ENCODE measurements around the gene CTF1. TPM values are rescaled to one million over a fixed set of nuclear protein-coding genes. Genes with fewer than 3 reads are reported as not detected.

CTF1 gene
- total and polyA plus RNA-seq, 5 donors: 7.4 to 13.1 (median 9.6) TPM

DNA sequence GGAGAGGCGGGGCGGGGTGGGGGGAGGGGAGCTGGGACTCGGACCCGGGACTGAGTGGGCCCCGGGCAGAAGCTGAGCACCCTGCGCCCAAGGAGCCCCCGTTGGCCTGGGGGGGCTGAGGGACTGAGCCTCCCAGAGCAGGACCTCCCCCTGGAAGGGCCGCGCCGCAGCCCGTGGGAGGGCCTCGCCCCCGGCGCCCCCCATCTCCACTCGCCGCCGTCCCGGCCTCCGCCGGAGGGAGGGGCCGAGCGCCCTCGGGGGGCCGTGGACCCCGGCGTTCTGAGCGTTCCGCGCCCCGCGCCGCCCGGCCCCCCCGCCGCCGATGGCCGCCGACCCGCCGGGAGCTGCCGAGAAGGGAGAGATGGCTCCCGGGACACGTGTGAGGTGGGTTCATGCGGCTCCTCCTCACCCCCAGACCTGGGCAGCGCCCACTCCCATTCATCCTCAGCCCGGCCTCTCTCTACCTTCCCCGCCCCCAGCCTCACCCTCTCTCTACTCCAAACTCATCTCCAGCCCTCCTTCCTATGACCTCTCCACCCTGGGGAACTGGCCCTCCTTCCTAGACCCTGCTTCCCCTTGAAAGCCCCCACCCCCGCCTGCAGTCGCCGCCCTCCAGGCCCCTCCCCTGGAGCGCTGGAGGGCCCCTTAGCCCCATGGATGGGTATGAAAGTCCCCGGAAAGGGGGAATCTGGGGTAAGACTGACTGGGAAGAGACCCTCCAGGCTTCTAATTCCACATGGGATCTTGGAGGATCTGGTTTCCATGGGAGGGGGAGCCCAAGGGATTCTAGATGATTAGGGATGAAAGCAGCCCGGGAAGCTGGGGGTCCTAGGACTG lies 27.9 kb downstream of the CTF1 start:
- Histone ChIP-seq H3K27me3 (ENCODE audit: control insufficient read depth, insufficient read depth) (no peaks in the 10 kb centered on the region), H3K9me3 (ENCODE audit: control insufficient read depth, low read length) (no peaks in the 10 kb centered on the region), H3K4me3 (ENCODE audit: low read length) (peak overlapping the region; percentile 95), H3K4me1 (ENCODE audit: control insufficient read depth, insufficient read depth, low read length) (no peaks in the 10 kb centered on the region), H3K27ac (ENCODE audit: low read length) (peak overlapping the region; percentile 16)
- 3% methylated on average over 50 of the region's 53 CpGs for WGBS
- intact Hi-C loops (cut with DNase I): loop anchor here in 2 of 4 donors (5.0 to 10.0 kb wide), 2 partner anchors 79 to 82 kb away; no protein-coding TSS in a partner anchor
- ATAC-seq: no peak
- DNase-seq: peak in 2 of 3 donors; percentile 75 to 84

DNA sequence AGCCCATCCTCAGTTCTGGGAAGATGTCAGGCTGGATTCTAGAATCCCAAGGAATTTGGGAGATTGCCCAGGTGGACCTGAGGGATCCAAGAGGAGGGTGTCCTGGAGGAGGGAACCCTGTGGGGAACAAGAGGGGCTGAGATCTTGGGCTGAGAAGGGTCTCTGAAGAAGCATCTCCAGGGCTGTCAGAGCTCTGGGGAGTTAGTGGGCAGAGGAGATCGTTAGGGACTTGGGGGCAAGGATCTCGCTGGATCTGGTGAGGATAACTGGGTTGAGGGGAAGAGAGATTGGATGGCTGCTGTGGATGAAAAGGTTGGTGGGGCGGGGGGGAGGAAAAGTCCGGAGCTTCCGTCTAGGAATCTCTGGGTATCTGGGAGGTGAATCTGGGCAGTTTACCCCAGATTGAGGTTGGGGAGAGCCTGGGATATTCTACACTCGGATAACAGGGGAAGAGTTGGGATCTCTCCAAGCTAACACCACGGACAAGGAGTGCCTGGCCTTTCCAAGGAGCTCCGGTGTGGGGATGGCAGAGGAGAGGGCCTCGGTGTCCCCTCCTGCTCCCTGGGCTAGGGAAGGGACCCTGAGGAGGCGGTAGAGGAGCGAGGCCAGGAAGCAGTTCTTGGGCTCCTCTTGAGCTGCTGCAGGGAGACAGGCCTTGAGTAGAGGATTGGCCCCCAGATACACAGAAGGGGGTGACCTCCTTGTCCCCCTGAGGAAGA lies 28.7 kb downstream of the CTF1 start:
- DNase-seq (peak in 1 of 3 donors; percentile 46), ATAC-seq (no peak)
- intact Hi-C loops (cut with DNase I): loop anchor here in 2 of 4 donors (5.0 to 10.0 kb wide), 2 partner anchors 80 to 83 kb away; no protein-coding TSS in a partner anchor
- Histone ChIP-seq H3K9me3 (ENCODE audit: control insufficient read depth, low read length) (no peaks in the 10 kb centered on the region), H3K27ac (ENCODE audit: low read length) (no peak overlapping the region), H3K4me1 (ENCODE audit: control insufficient read depth, insufficient read depth, low read length) (no peaks in the 10 kb centered on the region), H3K27me3 (ENCODE audit: control insufficient read depth, insufficient read depth) (no peaks in the 10 kb centered on the region), H3K4me3 (ENCODE audit: low read length) (no peak overlapping the region)
- 62% methylated on average over 11 of the region's 11 CpGs for WGBS

DNA sequence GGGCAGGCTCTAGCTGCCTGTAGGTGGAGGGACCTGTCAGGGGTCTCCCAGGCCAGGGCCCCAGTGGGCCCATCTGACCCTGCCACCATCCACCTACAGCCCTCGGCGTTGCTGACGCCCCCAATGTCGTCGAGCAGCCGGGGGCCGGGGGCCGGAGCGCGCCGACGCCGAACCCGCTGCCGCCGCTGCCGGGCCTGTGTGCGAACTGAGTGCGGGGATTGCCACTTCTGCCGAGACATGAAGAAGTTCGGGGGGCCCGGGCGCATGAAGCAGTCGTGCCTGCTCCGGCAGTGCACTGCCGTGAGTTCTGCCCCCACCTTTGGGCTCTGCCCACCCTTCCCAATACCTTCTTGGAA lies 29.2 kb downstream of the CTF1 start:
- 90% methylated on average over 26 of the region's 26 CpGs for WGBS
- no peaks in the 10 kb centered on the region for H3K9me3 ChIP-seq (ENCODE audit: control insufficient read depth, low read length)
- no peaks in the 10 kb centered on the region for H3K4me1 ChIP-seq (ENCODE audit: control insufficient read depth, insufficient read depth, low read length)
- H3K27ac ChIP-seq (ENCODE audit: low read length): no peak overlapping the region
- DNase-seq: peak in 2 of 3 donors; percentile 52 to 68
- H3K27me3 ChIP-seq (ENCODE audit: control insufficient read depth, insufficient read depth): no peaks in the 10 kb centered on the region
- no peak for ATAC-seq
- H3K4me3 ChIP-seq (ENCODE audit: low read length): no peak overlapping the region
- intact Hi-C loops (cut with DNase I): loop anchor here in 1 of 4 donors (10.0 kb wide), 1 partner anchor 81 kb away; no protein-coding TSS in a partner anchor

DNA sequence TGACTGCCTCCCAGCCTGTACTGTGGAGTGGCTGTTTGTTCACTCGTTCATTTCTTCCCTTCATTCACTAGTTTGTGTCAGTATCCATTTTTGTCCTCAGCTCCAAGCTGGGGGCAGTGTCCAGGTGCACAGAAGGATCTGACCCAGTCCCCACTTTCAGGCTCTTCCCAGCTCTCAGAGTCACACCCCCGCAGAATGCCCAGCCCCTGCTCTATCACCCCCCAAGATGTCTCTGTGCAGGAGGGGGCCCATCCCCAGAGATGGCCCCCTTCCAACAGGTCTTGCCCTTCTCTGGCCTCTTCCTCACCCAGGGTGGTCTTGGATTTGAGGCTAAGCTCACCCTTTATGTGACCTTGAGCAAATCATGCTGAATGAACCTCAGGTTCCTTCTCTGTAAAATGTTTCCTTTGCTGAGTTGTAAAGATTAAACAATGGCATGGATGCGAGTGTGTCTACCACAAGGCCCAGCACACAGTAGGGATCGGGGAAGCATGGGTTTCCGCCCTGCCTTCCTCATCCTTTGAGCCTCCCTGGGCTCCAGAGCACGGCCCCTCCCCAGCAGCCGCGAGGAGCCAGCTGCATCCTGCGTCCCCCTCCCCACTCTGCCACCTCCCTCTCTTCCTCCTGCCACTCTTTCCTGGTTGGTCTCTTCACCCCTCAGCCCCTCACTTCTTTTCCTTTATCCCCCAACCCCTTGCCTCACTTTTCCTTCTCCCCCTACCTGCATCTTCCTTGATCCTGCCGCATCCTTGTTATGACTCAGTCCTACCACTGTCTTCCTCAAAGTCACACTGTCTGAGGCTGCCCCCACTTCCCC lies 29.8 kb downstream of the CTF1 start:
- intact Hi-C loops (cut with DNase I): loop anchor here in 1 of 4 donors (10.0 kb wide), 1 partner anchor 81 kb away; no protein-coding TSS in a partner anchor
- 63% methylated on average over 10 of the region's 10 CpGs for WGBS
- Histone ChIP-seq H3K4me3 (ENCODE audit: low read length) (no peak overlapping the region), H3K27me3 (ENCODE audit: control insufficient read depth, insufficient read depth) (no peaks in the 10 kb centered on the region), H3K4me1 (ENCODE audit: control insufficient read depth, insufficient read depth, low read length) (no peaks in the 10 kb centered on the region), H3K9me3 (ENCODE audit: control insufficient read depth, low read length) (no peaks in the 10 kb centered on the region), H3K27ac (ENCODE audit: low read length) (no peak overlapping the region)
- ATAC-seq: no peak
- peak in 2 of 3 donors; percentile 45 to 54 for DNase-seq

DNA sequence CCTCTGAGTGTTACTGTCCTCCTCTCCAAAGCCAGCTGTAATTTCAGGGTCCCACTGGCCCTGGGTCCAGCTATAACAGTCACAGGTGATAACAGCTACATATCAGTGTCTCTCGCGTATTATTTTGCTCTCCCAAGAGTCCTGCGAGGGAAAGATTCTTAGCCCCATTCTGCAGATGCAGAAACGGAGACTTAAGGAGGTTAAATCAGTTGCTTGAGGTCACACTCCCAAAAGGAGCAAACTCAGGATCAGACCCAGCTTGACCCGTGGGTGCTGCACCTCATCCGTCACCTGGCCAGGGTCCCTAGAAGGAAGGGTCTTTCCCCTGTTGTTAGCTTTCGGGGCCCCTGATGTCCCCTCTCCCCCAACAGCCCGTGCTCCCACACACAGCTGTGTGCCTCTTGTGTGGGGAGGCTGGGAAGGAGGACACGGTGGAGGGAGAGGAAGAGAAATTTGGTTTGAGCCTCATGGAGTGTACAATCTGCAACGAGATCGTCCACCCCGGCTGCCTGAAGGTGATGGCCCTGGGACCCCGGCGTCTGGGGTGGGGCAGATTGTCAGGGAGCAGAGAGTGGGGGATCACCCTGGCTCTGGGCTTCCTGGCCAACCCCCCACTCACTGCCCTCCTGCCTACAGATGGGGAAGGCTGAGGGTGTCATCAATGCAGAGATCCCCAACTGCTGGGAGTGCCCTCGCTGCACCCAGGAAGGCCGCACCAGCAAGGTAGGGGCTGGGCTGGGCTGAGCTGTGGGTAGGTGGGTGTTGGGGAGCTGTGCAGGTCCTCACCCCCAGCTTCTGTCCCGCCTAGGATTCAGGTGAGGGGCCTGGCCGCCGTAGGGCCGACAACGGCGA lies 30.7 kb downstream of the CTF1 start:
- Histone ChIP-seq H3K27ac (ENCODE audit: low read length) (no peak overlapping the region), H3K27me3 (ENCODE audit: control insufficient read depth, insufficient read depth) (no peaks in the 10 kb centered on the region), H3K9me3 (ENCODE audit: control insufficient read depth, low read length) (no peaks in the 10 kb centered on the region), H3K4me3 (ENCODE audit: low read length) (no peak overlapping the region), H3K4me1 (ENCODE audit: control insufficient read depth, insufficient read depth, low read length) (no peaks in the 10 kb centered on the region)
- DNase-seq (peak in 2 of 3 donors; percentile 44 to 71), ATAC-seq (no peak)
- 85% methylated on average over 22 of the region's 22 CpGs for WGBS
- intact Hi-C loops (cut with DNase I): loop anchor here in 1 of 4 donors (10.0 kb wide), 1 partner anchor 82 kb away; no protein-coding TSS in a partner anchor

DNA sequence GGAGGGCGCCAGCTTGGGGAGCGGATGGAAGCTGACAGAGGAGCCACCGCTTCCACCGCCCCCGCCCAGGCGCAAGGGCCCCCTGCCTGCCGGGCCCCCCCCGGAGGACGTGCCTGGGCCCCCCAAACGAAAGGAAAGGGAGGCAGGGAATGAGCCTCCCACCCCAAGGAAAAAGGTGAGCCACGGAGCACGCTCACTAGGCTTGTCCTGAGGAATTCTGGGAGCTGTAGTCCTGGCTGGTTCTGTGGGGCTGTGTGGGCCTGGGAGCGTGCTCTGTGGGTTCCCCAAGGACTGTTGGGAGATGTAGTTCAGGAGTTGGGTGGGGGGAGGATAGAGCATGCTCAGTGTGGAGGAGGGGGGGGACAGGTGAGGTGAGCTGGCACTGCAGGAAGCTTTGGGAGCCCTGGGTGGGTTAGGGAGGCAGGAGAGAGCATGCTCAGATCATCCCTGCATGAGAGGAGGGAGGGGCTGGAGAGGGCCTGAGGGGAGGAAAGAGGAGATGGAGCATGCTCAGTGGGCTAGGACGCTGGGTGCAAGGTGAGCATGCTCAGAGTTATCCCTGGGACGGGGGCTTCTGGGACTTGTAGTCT lies 31.5 kb downstream of the CTF1 start:
- ATAC-seq (peak; percentile 5 to 23), DNase-seq (peak in 2 of 3 donors; percentile 70 to 75)
- Histone ChIP-seq H3K27ac (ENCODE audit: low read length) (no peak overlapping the region), H3K9me3 (ENCODE audit: control insufficient read depth, low read length) (no peaks in the 10 kb centered on the region), H3K4me3 (ENCODE audit: low read length) (no peak overlapping the region), H3K27me3 (ENCODE audit: control insufficient read depth, insufficient read depth) (no peaks in the 10 kb centered on the region), H3K4me1 (ENCODE audit: control insufficient read depth, insufficient read depth, low read length) (no peaks in the 10 kb centered on the region)
- whole genome bisulfite sequencing: 58% methylated on average over 15 of the region's 15 CpGs
- intact Hi-C loops (cut with DNase I): loop anchor here in 1 of 4 donors (10.0 kb wide), 1 partner anchor 83 kb away; no protein-coding TSS in a partner anchor

DNA sequence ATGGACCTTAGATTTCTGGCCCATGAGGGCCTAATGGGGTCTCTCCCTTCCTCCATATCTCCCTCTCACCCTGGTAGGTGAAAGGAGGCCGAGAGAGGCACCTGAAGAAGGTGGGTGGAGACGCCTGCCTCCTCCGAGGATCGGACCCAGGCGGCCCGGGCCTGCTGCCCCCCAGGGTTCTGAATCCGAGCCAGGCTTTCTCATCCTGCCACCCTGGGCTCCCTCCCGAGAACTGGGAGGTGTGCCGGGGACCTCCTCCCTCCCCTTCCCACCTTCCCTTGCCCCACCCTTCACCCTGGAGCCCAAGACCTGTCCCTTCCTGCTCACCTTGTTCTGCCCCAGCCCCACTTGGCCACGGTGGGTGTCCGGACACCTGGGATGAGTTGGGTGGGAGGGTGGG lies 32.0 kb downstream of the CTF1 start:
- ATAC-seq: no peak
- H3K4me3 ChIP-seq (ENCODE audit: low read length): no peak overlapping the region
- intact Hi-C loops (cut with DNase I): loop anchor here in 1 of 4 donors (10.0 kb wide), 1 partner anchor 84 kb away; no protein-coding TSS in a partner anchor
- no peaks in the 10 kb centered on the region for H3K4me1 ChIP-seq (ENCODE audit: control insufficient read depth, insufficient read depth, low read length)
- WGBS: 91% methylated on average over 11 of the region's 11 CpGs
- DNase-seq: peak in 2 of 3 donors; percentile 54 to 65
- no peak overlapping the region for H3K27ac ChIP-seq (ENCODE audit: low read length)
- H3K27me3 ChIP-seq (ENCODE audit: control insufficient read depth, insufficient read depth): no peaks in the 10 kb centered on the region
- no peaks in the 10 kb centered on the region for H3K9me3 ChIP-seq (ENCODE audit: control insufficient read depth, low read length)

DNA sequence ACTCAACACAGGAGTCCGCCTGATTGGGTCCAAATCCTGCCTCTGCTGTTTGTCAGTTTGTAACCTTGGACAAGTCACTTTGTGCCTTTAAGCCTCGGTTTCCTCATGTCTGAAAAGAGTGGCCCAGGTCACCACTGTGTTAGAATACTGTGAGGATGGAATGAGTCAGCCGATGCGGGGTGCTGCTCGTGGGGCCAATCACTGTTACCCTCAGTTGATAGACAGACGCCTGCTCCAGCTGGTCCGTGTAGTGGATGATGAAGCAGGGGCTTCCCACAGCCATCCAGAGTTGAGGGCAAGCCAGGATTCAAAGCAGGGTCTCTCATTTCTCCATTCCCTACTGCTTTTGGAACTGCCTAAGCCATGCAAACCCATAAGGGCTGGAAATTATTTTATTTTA lies 32.8 kb downstream of the CTF1 start:
- intact Hi-C loops (cut with DNase I): loop anchor here in 1 of 4 donors (10.0 kb wide), 1 partner anchor 84 kb away; no protein-coding TSS in a partner anchor
- no peaks in the 10 kb centered on the region for H3K4me1 ChIP-seq (ENCODE audit: control insufficient read depth, insufficient read depth, low read length)
- WGBS: 76% methylated on average over 7 of the region's 7 CpGs
- no peak overlapping the region for H3K4me3 ChIP-seq (ENCODE audit: low read length)
- no peaks in the 10 kb centered on the region for H3K9me3 ChIP-seq (ENCODE audit: control insufficient read depth, low read length)
- DNase-seq (peak in 2 of 3 donors; percentile 22 to 24), ATAC-seq (no peak)
- H3K27me3 ChIP-seq (ENCODE audit: control insufficient read depth, insufficient read depth): no peaks in the 10 kb centered on the region
- no peak overlapping the region for H3K27ac ChIP-seq (ENCODE audit: low read length)

DNA sequence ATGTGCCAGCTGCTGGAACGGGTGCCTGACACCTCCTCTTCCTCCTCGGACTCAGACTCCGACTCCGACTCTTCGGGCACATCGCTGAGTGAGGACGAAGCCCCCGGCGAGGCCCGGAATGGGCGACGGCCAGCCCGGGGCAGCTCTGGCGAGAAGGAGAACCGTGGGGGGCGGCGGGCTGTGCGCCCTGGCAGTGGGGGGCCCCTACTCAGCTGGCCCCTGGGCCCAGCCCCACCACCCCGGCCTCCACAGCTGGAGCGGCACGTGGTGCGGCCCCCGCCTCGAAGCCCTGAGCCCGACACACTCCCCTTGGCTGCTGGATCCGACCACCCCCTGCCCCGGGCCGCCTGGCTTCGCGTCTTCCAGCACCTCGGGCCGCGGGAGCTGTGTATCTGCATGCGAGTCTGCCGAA lies 33.8 kb downstream of the CTF1 start:
- no peaks in the 10 kb centered on the region for H3K27me3 ChIP-seq (ENCODE audit: control insufficient read depth, insufficient read depth)
- H3K9me3 ChIP-seq (ENCODE audit: control insufficient read depth, low read length): no peaks in the 10 kb centered on the region
- ATAC-seq (no peak), DNase-seq (peak in 2 of 3 donors; percentile 60 to 68)
- 91% methylated on average over 35 of the region's 35 CpGs for whole genome bisulfite sequencing
- no peak overlapping the region for H3K27ac ChIP-seq (ENCODE audit: low read length)
- intact Hi-C loops (cut with DNase I): no loop called here
- H3K4me3 ChIP-seq (ENCODE audit: low read length): no peak overlapping the region
- no peaks in the 10 kb centered on the region for H3K4me1 ChIP-seq (ENCODE audit: control insufficient read depth, insufficient read depth, low read length)

Data from right cardiac atrium (tissue), 5 donors.